H1 (cell line): Measurements from ENCODE around the gene DAGLA. TPM values are rescaled to one million over a fixed set of nuclear protein-coding genes. Genes with fewer than 3 reads are reported as not detected.
A peak's percentile ranks its signal among the peaks of the same experiment; 100 is the strongest.

Experiments
- CTCF ChIA-PET: fragments of 300-600 bp; sonication (Branson Sonifier 250); formaldehyde crosslinking; loops from one replicate; lab custom pipeline; 2021; ENCODE audit not compliant: partially characterized antibody; lab: Charles Lee
- POLR2A ChIA-PET: fragments of 300-600 bp; sonication (Branson Sonifier 250); formaldehyde crosslinking; loops from one replicate; lab custom pipeline; 2021; ENCODE audit warnings: inconsistent platforms; ENCODE audit not compliant: partially characterized antibody; lab: Charles Lee
- DNase-seq, 2 experiments: peaks; one replicate each; pipeline versions ENCODE4 v3.0.0 to v3.0.0-alpha.2; 2010 to 2022; ENCODE audit warnings: low spot score in 2 of 2, low read depth in 1 of 2, mixed read lengths in 1 of 2
- FAIRE-seq: peaks from 2 replicates; lab custom pipeline; 2011; peaks lifted over from hg19 to GRCh38; lab: Jason Lieb, UNC
- H2AFZ ChIP-seq: 2 replicates; pipeline ENCODE4 v1.8.1; 2012; ENCODE audit warnings: low read length, inconsistent platforms
- H2AK5ac ChIP-seq: 2 replicates; pipeline ENCODE4 v1.6.1; 2013; ENCODE audit warnings: low read depth, low read length
- H2BK120ac ChIP-seq: replicated peaks from 2 replicates; pipeline ENCODE3; 2013; ENCODE audit warnings: low read depth, low read length, inconsistent platforms
- H2BK12ac ChIP-seq: 2 replicates; pipeline ENCODE4 v1.6.1; 2013; ENCODE audit warnings: low read depth, low read length
- H2BK15ac ChIP-seq: 2 replicates; pipeline ENCODE4 v1.6.1; 2013; ENCODE audit warnings: low read length
- H2BK20ac ChIP-seq: 2 replicates; pipeline ENCODE4 v1.6.1; 2013; ENCODE audit warnings: low read length
- H2BK5ac ChIP-seq: 2 replicates; pipeline ENCODE4 v1.6.1; 2013; ENCODE audit warnings: low read depth, low read length
- H3K14ac ChIP-seq: 2 replicates; pipeline ENCODE4 v1.6.1; 2013; ENCODE audit warnings: inconsistent platforms; ENCODE audit not compliant: insufficient read length
- H3K18ac ChIP-seq: 2 replicates; pipeline ENCODE4 v1.6.1; 2013; ENCODE audit warnings: low read length; ENCODE audit errors: extremely low read depth
- H3K23ac ChIP-seq: 2 replicates; pipeline ENCODE4 v1.6.1; 2013; ENCODE audit warnings: inconsistent platforms; ENCODE audit not compliant: insufficient read length
- H3K23me2 ChIP-seq: 2 replicates; pipeline ENCODE4 v1.6.1; 2013; ENCODE audit warnings: low read depth, low read length
- H3K27ac ChIP-seq: 2 replicates; pipeline ENCODE4 v1.6.1; 2011; ENCODE audit warnings: low read depth, low read length, inconsistent platforms
- H3K27me3 ChIP-seq, 4 experiments: replicated peaks in 1 of 4; 1 replicate in 1 of 4; 2 replicates in 3 of 4; pipeline versions ENCODE4 v1.6.1 to v1.8.1; 2011 to 2013; ENCODE audit warnings: low read length in 3 of 4, mild to moderate bottlenecking in 3 of 4, inconsistent platforms in 2 of 4, mixed read lengths in 2 of 4, moderate library complexity in 1 of 4; ENCODE audit not compliant: control insufficient read depth in 3 of 4, insufficient read depth in 3 of 4; ENCODE audit errors: extremely low read depth in 1 of 4
- H3K36me3 ChIP-seq, 4 experiments: 2 replicates each; pipeline versions ENCODE4 v1.6.1 to v1.8.1; 2011 to 2013; ENCODE audit warnings: mild to moderate bottlenecking in 4 of 4, low read length in 3 of 4, moderate library complexity in 2 of 4, control low read depth in 1 of 4, inconsistent platforms in 1 of 4; ENCODE audit not compliant: insufficient read depth in 4 of 4, control insufficient read depth in 2 of 4
- H3K4ac ChIP-seq: replicated peaks from 2 replicates; pipeline ENCODE3; 2013; ENCODE audit warnings: low read length, low read depth, mixed read lengths, inconsistent platforms; ENCODE audit not compliant: insufficient read length
- H3K4me1 ChIP-seq, 4 experiments: replicated peaks in 1 of 4; 1 replicate in 1 of 4; 2 replicates in 3 of 4; pipeline versions ENCODE4 v1.6.1 to v1.8.1; 2011 to 2013; ENCODE audit warnings: low read length in 3 of 4, inconsistent platforms in 2 of 4, mixed read lengths in 1 of 4; ENCODE audit not compliant: insufficient read depth in 4 of 4, control insufficient read depth in 3 of 4
- H3K4me2 ChIP-seq, 2 experiments: 2 replicates each; pipeline versions ENCODE4 v1.6.1 to v1.8.1; 2011 to 2013; ENCODE audit warnings: low read depth in 2 of 2, low read length in 2 of 2, control low read depth in 1 of 2, inconsistent platforms in 1 of 2, mild to moderate bottlenecking in 1 of 2; ENCODE audit not compliant: insufficient read depth in 1 of 2
- H3K4me3 ChIP-seq, 4 experiments: fragments of 200-600, 300-600 bp in 1 of 4; sonication (generic), shearing (Covaris generic), sonication (Bioruptor Twin) in 1 of 4; 2 replicates each; pipeline versions ENCODE4 v1.5.1 to v1.8.1; 2011 to 2016; ENCODE audit warnings: low read length in 4 of 4, low read depth in 3 of 4, control low read depth in 2 of 4, inconsistent platforms in 2 of 4, mild to moderate bottlenecking in 2 of 4, mixed read lengths in 1 of 4, moderate library complexity in 1 of 4; ENCODE audit not compliant: insufficient read depth in 2 of 4; ENCODE audit errors: extremely low read depth in 1 of 4
- H3K56ac ChIP-seq: replicated peaks from 2 replicates; pipeline ENCODE3; 2013; ENCODE audit warnings: low read depth, mild to moderate bottlenecking, mixed read lengths, low read length, inconsistent platforms; ENCODE audit not compliant: insufficient read length
- H3K79me1 ChIP-seq: 2 replicates; pipeline ENCODE4 v1.6.1; 2013; ENCODE audit warnings: low read depth, low read length, control low read depth
- H3K79me2 ChIP-seq, 2 experiments: 2 replicates each; pipeline versions ENCODE4 v1.6.1 to v1.8.1; 2012 to 2013; ENCODE audit warnings: low read length in 2 of 2, mild to moderate bottlenecking in 2 of 2, inconsistent platforms in 1 of 2; ENCODE audit not compliant: insufficient read depth in 2 of 2, control insufficient read depth in 1 of 2
- H3K9ac ChIP-seq, 4 experiments: replicated peaks in 1 of 4; 1 replicate in 1 of 4; 2 replicates in 3 of 4; pipeline versions ENCODE4 v1.6.1 to v1.8.1; 2011 to 2013; ENCODE audit warnings: low read depth in 3 of 4, low read length in 3 of 4, control low read depth in 2 of 4, mild to moderate bottlenecking in 2 of 4, moderate library complexity in 2 of 4, inconsistent platforms in 1 of 4; ENCODE audit errors: extremely low read depth in 1 of 4
- H3K9me3 ChIP-seq, 2 experiments: 2 replicates each; pipeline versions ENCODE4 v1.6.1 to v1.8.1; 2012 to 2013; ENCODE audit warnings: mild to moderate bottlenecking in 2 of 2, moderate library complexity in 2 of 2, control low read depth in 1 of 2, inconsistent platforms in 1 of 2, low read depth in 1 of 2, low read length in 1 of 2, mixed read lengths in 1 of 2; ENCODE audit not compliant: insufficient read depth in 2 of 2
- H4K20me1 ChIP-seq, 2 experiments: replicated peaks in 1 of 2; 2 replicates each; pipeline versions ENCODE3 to v1.8.1; 2011 to 2013; ENCODE audit warnings: inconsistent platforms in 2 of 2, low read length in 2 of 2, mild to moderate bottlenecking in 1 of 2; ENCODE audit not compliant: insufficient read depth in 2 of 2, control insufficient read depth in 1 of 2
- H4K5ac ChIP-seq: 2 replicates; pipeline ENCODE4 v1.6.1; 2013; ENCODE audit warnings: low read length, low read depth, mixed read lengths, inconsistent platforms; ENCODE audit not compliant: insufficient read length
- H4K8ac ChIP-seq: 2 replicates; pipeline ENCODE4 v1.8.0; 2013; ENCODE audit warnings: mild to moderate bottlenecking, moderate library complexity, low read length, inconsistent platforms; ENCODE audit not compliant: insufficient read depth; ENCODE audit errors: extremely low read depth
- H4K91ac ChIP-seq: replicated peaks from 2 replicates; pipeline ENCODE3; 2013; ENCODE audit warnings: low read length, mixed read lengths, inconsistent platforms; ENCODE audit not compliant: insufficient read length
- BRCA1 ChIP-seq: IDR thresholded peaks from 2 replicates; pipeline ENCODE4 v1.6.1; 2012; ENCODE audit warnings: low read depth, low read length, improper control_type of control experiment
- CHD2 ChIP-seq: IDR thresholded peaks from 2 replicates; pipeline ENCODE4 v1.6.1; 2012; ENCODE audit warnings: low read length, improper control_type of control experiment
- RBBP5 ChIP-seq: IDR thresholded peaks from 2 replicates; pipeline ENCODE4 v1.7.1; 2012; ENCODE audit warnings: low read depth, mild to moderate bottlenecking, inconsistent platforms, low read length, moderate library complexity, borderline replicate concordance
- RFX5 ChIP-seq: IDR thresholded peaks from 2 replicates; pipeline ENCODE4 v1.6.1; 2011; ENCODE audit warnings: low read depth, low read length, improper control_type of control experiment, borderline replicate concordance
- TEAD4 ChIP-seq: IDR thresholded peaks from 2 replicates; pipeline ENCODE4 v1.6.1; 2012; ENCODE audit warnings: low read depth, low read length, inconsistent platforms, mixed read lengths
- WGBS, 2 experiments: shearing (Covaris generic) in 1 of 2; methylation state at CpG; one replicate each; pipeline versions ENCODE4 v1.1.6 to v1.1.7; 2013 to 2015; ENCODE audit warnings: low lambda C conversion rate in 2 of 2, mixed read lengths in 2 of 2, inconsistent platforms in 1 of 2, low coverage in 1 of 2, missing lambda C conversion rate in 1 of 2; ENCODE audit not compliant: insufficient replicate concordance in 2 of 2, insufficient coverage in 1 of 2, insufficient read length in 1 of 2; ENCODE audit errors: extremely low coverage in 1 of 2, missing lambda C conversion rate in 1 of 2; 5-methylcytosine and 5-hydroxymethylcytosine counted together
- polyA plus RNA-seq, 7 experiments: library from polyadenylated mRNA; depleted of rRNA in 3 of 7; stranded (reverse) in 5 of 7; unstranded in 2 of 7; fragments of >200 nt in 5 of 7; fragments of 200-250 nt in 2 of 7; gene quantifications; 1 replicate in 5 of 7; 2 replicates in 1 of 7; 4 replicates in 1 of 7; pipeline versions ENCODE4 v1.2.1 to v1.2.3, GENCODE V29; 2011 to 2013; ENCODE audit warnings: missing spikeins in 2 of 7, mixed read lengths in 2 of 7
- total RNA-seq: library from RNA; stranded (reverse); fragmentation: NEBNext Ultra II Directional; extraction: Animal tissue kit (Norgen Biotek cat#: 25700); gene quantifications from 2 replicates; pipeline ENCODE4 v1.2.1, GENCODE V29; 2021

DAGLA gene
- total and polyA plus RNA-seq, 2 of the 8 experiments (the other 6 are each of a cell fraction or from before 2014, with no cell fraction given) = 3.6 to 6.6 TPM

GRCh38 chr11:61683961-61684869, 4.0 kb downstream of the DAGLA start:
- Histone ChIP-seq H2BK120ac (no peak overlapping the region), H3K4me2 (no peak overlapping the region), H2AFZ (no peak overlapping the region), H2AK5ac (no peak overlapping the region), H2BK15ac (no peak overlapping the region), H2BK20ac (no peak overlapping the region), H4K91ac (no peak overlapping the region), H3K79me1 (no peaks in the 10 kb centered on the region), H3K27ac (no peak overlapping the region), H3K18ac (peak overlapping the region; percentile 48), H3K9ac (no peak overlapping the region), H3K27me3 (peaks cover 0 to 19% (median 12%) of the 10 kb centered on the region in 4 experiments; a peak in 5 of 7 replicates), H3K4me3 (no peak overlapping the region), H3K14ac (no peak overlapping the region), H2BK12ac (no peak overlapping the region), H3K36me3 (no peaks in the 10 kb centered on the region), H3K23ac (no peak overlapping the region), H3K4me1 (peaks cover 0 to 13% (median 4%) of the 10 kb centered on the region in 4 experiments; a peak in 5 of 7 replicates), H4K8ac (peak overlapping the region; percentile 7; the same call in 1 of the 2 replicates), H3K79me2 (no peaks in the 10 kb centered on the region), H4K20me1 (no peaks in the 10 kb centered on the region), H3K56ac (no peak overlapping the region), H4K5ac (no peak overlapping the region), H3K23me2 (peaks cover 2% of the 10 kb centered on the region; the same call in 1 of the 2 replicates), H2BK5ac (no peak overlapping the region), H3K9me3 (no peaks in the 10 kb centered on the region), H3K4ac (no peak overlapping the region)
- POLR2A ChIA-PET = interaction anchor here (0.8 to 2.9 kb wide), 5 partner anchors 6 to 174 kb away, joined by 3 to 6 read pairs (median 4); no protein-coding TSS in a partner anchor
- FAIRE-seq = no peak
- 81% methylated on average over 27 of the region's 27 CpGs; no CpG with 5 or more reads in 1 of the 2 experiments for WGBS, 2 experiments
- no peak for DNase-seq
- CTCF ChIA-PET = interaction anchor here (0.8 to 4.4 kb wide), 19 partner anchors 9 to 167 kb away, joined by 3 to 46 read pairs (median 5); no protein-coding TSS in a partner anchor
- TF ChIP-seq BRCA1 = no peak
- no peak for TF ChIP-seq RBBP5
- no peak for TF ChIP-seq RFX5
- no peak for TF ChIP-seq TEAD4
- no peak for TF ChIP-seq CHD2
